T-helper 1 cell treated with Interleukin-12 subunit alpha and Interleukin-12 subunit beta and Interleukin-4 antibody, amounts not matched to agents 30 μg/mL and 1 μg/mL, for 36 hours (primary cell): Measurements from ENCODE around the gene D2HGDH.
"Not testable (repeated sequence)": the region's sequence is repeated elsewhere in the genome, so short reads cannot be mapped to it uniquely, and the experiment has no call there.

Experiments used
- H3K27ac Mint-ChIP-seq: one replicate; pipeline ENCODE4 v1.8.0; 2021; ENCODE audit warnings: mild to moderate bottlenecking, mixed read lengths
- H3K27me3 Mint-ChIP-seq: one replicate; pipeline ENCODE4 v1.8.0; 2021; ENCODE audit warnings: low read depth, mixed read lengths
- H3K36me3 Mint-ChIP-seq: one replicate; pipeline ENCODE4 v1.8.0; 2021; ENCODE audit warnings: low read depth, mixed read lengths
- H3K4me1 Mint-ChIP-seq: one replicate; pipeline ENCODE4 v1.8.0; 2021; ENCODE audit warnings: low read depth, mixed read lengths
- H3K4me3 Mint-ChIP-seq: one replicate; pipeline ENCODE4 v1.8.0; 2021; ENCODE audit warnings: mild to moderate bottlenecking, moderate library complexity, mixed read lengths
- H3K9me3 Mint-ChIP-seq: one replicate; pipeline ENCODE4 v1.8.0; 2021; ENCODE audit warnings: mixed read lengths

D2HGDH gene

DNA sequence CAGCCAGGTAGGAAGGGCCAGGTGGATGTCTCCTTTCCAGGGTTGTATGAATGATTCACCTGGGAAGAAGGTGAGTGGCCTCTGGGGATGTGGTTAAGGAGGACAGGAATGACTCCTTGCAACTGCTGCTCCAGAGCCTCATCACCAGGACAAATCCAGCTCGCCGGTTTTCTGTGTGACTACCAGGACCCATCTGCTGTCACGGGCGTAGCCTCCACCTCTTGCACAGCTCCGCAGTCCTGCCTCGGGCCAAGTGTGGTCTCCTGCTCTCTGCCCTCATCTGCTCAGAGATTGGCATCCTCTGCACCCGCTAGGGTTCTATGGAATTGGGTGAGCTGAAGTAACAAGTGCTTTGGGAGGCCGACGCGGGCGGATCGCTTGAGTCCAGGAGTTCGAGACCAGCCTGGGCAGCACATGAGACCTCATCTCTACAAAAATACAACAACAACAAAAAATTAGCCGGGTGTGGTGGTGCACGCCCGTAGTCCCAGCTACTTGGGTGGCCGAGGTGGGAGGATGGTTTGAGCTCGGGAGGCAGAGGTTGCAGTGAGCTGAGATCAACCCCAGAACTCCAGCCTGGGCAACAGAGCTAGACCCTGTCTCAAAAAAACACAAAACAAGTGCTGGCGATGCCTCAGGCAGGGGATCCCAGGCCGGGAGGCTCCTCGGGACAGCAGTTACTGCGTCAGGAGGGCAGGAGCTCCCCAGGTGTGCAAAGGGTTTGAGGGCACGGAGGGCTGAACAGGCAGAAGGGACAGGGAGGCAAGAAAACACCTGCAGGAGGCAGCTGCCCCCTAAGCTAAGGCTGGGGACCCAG is 831 bp upstream of the D2HGDH start:
- no peaks in the 10 kb centered on the region for H3K27me3 Mint-ChIP-seq
- no peak overlapping the region for H3K27ac Mint-ChIP-seq

DNA sequence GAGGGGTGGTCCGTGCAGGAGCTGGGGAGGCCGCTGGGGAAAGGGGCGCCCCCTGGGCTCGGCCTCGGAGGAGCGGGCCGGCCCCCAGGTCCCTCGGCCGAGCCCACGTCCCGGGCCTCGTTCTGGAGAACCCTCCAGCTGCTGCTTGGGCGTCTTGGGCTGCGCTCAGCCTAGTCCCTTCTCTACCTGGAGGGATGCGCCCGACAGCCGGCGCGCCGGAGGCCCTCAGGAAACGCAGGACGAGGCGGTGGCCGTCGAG is 293 bp upstream of the D2HGDH start:
- Mint-ChIP-seq H3K27ac (no peak overlapping the region), H3K4me3 (peak overlapping the region; percentile 54), H3K27me3 (no peaks in the 10 kb centered on the region), H3K36me3 (peaks cover 4% of the 10 kb centered on the region), H3K4me1 (peaks cover 32% of the 10 kb centered on the region), H3K9me3 (no peaks in the 10 kb centered on the region)

More for the DNA sequence above, 831 bp upstream of the D2HGDH start:
- Mint-ChIP-seq H3K4me1 (peaks cover 31% of the 10 kb centered on the region), H3K36me3 (peaks cover 2% of the 10 kb centered on the region), H3K9me3 (no peaks in the 10 kb centered on the region), H3K4me3 (peak overlapping the region; percentile 54)

DNA sequence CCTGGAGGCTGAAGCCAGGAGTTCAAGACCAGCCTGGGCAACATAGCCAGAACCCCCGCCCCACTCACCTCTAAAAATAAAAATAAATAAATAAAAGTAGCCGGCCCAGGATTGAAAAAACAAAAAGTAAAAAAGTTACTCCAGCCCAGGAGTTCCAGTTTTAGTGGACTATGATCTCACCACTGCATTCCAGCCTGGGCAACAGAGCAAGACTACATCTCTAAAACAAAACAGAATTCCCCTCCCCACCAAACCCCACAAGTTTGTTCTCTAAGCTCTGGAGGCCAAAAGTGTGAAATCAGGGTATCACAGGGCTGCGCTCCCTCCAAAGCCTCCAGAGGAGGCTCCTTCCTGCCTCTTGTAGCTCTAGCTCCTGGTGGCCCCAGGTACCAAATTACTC is 1.7 kb downstream of the D2HGDH start:
- H3K36me3 Mint-ChIP-seq, result peaks cover 4% of the 10 kb centered on the region
- H3K27ac Mint-ChIP-seq, result peak overlapping the region; percentile 23
- H3K4me1 Mint-ChIP-seq, result peaks cover 29% of the 10 kb centered on the region
- no peaks in the 10 kb centered on the region for H3K27me3 Mint-ChIP-seq
- peak overlapping the region; percentile 61 for H3K4me3 Mint-ChIP-seq
- H3K9me3 Mint-ChIP-seq, result no peaks in the 10 kb centered on the region

DNA sequence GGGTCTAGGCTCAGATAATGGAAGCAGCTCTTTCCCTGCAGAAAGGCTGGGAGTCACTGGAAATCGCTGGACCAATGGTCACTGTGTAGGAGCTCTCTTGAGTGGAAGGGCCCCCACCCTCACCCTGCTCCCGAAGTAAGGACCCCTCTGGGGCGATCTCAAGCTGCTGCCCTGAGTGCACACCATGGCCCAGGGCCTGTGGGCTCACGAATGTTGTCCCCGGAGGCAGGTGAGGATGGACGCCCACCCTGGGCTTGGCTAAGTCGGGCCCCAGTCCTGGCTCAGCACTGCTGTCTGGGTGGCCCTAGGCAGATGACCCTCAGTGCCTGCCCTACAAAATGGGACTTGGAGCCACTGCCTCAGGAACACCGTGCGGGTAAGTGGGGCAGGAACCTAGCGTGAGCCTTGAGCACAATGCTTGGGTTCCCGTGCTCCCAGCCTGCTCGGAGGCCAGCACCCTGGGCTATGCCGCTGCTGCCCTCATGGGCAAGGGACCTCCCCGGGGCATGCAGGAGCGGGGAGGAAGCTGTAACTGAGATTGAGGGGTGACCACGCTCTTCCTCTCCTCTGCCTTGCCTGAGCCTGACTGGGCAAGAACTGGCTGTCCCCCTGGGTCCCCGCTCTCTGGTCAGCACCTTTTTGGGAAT is 3.7 kb downstream of the D2HGDH start:
- peaks cover 18% of the 10 kb centered on the region for H3K4me1 Mint-ChIP-seq
- no peaks in the 10 kb centered on the region for H3K9me3 Mint-ChIP-seq
- no peak overlapping the region for H3K4me3 Mint-ChIP-seq
- no peaks in the 10 kb centered on the region for H3K27me3 Mint-ChIP-seq
- H3K36me3 Mint-ChIP-seq, result peaks cover 4% of the 10 kb centered on the region
- H3K27ac Mint-ChIP-seq, result no peak overlapping the region

DNA sequence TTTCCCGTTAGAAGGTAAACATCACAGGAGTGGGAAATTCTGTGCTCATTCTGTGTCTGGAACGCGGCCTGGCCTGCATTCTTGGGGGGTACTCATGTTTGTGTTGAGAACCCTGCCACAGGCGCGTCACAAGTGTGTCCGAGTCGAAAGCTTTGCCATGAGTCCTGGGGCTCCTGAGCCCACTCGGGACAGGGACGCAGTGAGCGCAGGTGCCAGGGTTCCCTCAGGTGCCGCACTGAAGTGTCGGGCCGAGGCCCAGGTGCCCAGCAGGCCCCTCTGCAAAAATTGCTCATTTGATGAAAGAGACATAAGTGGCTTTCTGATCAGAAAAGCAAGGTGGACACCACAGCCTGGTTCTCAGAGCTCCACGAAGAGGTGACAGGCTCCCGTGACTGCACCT is 4.7 kb downstream of the D2HGDH start:
- peaks cover 4% of the 10 kb centered on the region for H3K36me3 Mint-ChIP-seq
- H3K9me3 Mint-ChIP-seq, result no peaks in the 10 kb centered on the region
- H3K4me1 Mint-ChIP-seq, result peaks cover 20% of the 10 kb centered on the region
- no peak overlapping the region for H3K4me3 Mint-ChIP-seq
- no peak overlapping the region for H3K27ac Mint-ChIP-seq
- no peaks in the 10 kb centered on the region for H3K27me3 Mint-ChIP-seq

DNA sequence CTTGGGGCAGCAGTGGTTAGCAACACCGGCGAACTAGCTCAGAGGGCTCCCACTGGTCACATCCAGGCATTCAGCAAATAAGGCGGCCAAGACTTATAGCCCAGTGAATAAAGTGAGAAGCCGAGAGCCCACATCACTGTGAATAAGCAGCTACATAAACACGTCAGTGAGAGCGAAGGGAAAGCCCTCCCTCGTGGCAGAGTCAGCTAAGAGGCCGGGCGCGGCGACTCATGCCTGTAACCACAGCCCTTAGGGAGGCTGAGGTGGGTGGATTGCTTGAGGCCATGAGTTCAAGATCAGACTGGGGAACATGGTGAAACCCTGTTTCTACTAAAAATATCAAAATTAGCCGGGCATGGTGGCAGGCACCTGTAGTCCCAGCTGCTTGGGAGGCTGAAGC is 5.2 kb downstream of the D2HGDH start:
- H3K4me3 Mint-ChIP-seq, result no peak overlapping the region
- H3K27ac Mint-ChIP-seq, result no peak overlapping the region
- H3K36me3 Mint-ChIP-seq, result peaks cover 4% of the 10 kb centered on the region
- H3K4me1 Mint-ChIP-seq, result peaks cover 20% of the 10 kb centered on the region
- H3K9me3 Mint-ChIP-seq, result no peaks in the 10 kb centered on the region
- no peaks in the 10 kb centered on the region for H3K27me3 Mint-ChIP-seq

DNA sequence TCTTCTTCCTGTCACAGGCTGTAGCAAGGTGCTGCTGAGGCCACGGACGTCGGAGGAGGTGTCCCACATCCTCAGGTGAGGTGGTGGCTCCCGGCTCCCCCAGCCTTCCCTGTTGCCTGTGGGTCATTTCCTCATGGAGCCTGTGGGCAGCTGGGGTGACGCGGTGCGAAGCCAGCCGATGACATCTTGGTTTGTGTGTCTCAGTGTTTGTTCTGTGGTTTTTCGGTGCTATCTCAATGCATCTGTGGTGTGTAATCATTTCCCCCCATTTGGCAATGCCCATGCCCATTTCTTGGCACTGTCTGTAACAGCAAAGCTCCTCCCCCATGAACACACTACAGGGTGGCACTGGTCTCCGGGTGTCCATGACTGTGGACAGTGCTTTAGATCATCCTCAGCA is 6.6 kb downstream of the D2HGDH start:
- Mint-ChIP-seq H3K4me1 (peaks cover 20% of the 10 kb centered on the region), H3K27ac (no peak overlapping the region), H3K4me3 (no peak overlapping the region), H3K27me3 (no peaks in the 10 kb centered on the region), H3K36me3 (peaks cover 11% of the 10 kb centered on the region), H3K9me3 (no peaks in the 10 kb centered on the region)

DNA sequence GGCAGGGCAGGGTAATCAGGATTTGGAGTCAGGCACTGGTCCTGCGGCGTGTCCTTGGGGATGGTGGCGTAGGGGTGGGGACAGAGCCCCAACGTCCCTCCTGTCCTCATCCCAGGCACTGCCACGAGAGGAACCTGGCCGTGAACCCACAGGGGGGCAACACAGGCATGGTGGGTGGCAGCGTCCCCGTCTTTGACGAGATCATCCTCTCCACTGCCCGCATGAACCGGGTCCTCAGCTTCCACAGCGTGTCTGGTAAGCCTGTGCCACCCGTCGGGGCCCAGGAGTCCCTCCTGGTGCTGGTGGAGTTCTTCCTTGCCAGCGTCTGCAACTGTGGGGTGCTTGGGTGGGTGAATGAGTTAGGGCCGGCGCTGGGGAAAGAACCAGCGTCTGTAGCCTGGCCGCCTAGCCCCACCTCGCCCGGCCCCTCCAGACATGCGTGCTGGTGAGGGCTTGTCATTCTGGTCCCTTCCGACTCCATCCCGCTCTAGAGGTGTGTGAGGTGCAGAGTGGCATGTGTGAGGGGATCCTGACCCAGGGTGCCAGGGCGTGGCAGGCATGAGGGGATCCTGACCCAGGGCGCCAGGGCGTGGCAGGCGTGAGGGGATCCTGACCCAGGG is 8.0 kb downstream of the D2HGDH start:
- H3K36me3 Mint-ChIP-seq, result peaks cover 16% of the 10 kb centered on the region
- peaks cover 17% of the 10 kb centered on the region for H3K4me1 Mint-ChIP-seq
- H3K27ac Mint-ChIP-seq, result no peak overlapping the region
- no peak overlapping the region for H3K4me3 Mint-ChIP-seq
- no peaks in the 10 kb centered on the region for H3K9me3 Mint-ChIP-seq
- no peaks in the 10 kb centered on the region for H3K27me3 Mint-ChIP-seq

DNA sequence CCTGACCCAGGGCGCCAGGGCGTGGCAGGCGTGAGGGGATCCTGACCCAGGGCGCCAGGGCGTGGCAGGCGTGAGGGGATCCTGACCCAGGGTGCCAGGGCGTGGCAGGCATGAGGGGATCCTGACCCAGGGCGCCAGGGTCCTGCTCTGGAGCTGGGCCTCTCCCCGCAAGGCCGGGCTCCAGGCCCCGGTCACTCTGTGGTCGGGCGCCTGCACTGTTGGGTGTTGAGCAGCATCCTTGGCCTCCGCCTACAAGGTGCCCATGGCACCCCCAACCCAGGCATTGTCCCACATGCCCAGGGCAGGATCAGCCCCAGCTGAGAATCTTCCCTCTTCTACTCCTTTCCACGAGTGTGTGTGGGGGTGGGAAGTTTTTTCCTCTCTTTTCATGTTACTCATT is 8.6 kb downstream of the D2HGDH start:
- H3K9me3 Mint-ChIP-seq, H3K27ac Mint-ChIP-seq, H3K4me3 Mint-ChIP-seq, H3K27me3 Mint-ChIP-seq: not testable (repeated sequence)
- Mint-ChIP-seq H3K36me3 (peaks cover 16% of the 10 kb centered on the region), H3K4me1 (peaks cover 17% of the 10 kb centered on the region)

DNA sequence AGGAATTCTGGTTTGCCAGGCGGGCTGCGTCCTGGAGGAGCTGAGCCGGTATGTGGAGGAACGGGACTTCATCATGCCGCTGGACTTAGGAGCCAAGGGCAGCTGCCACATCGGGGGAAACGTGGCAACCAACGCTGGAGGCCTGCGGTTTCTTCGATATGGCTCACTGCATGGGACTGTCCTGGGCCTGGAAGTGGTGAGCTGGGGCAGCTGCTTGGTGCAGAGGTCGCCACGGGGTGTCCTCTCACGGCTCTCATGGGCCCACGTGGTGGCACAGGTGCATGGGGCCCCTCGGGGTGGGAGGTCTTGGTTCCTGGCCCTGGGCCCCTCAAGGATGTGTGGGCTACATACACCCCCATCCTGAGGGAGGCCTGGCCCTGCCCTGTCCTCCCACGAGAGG is 9.2 kb downstream of the D2HGDH start:
- Mint-ChIP-seq H3K4me3 (no peak overlapping the region), H3K27ac (no peak overlapping the region), H3K36me3 (peaks cover 13% of the 10 kb centered on the region)

DNA sequence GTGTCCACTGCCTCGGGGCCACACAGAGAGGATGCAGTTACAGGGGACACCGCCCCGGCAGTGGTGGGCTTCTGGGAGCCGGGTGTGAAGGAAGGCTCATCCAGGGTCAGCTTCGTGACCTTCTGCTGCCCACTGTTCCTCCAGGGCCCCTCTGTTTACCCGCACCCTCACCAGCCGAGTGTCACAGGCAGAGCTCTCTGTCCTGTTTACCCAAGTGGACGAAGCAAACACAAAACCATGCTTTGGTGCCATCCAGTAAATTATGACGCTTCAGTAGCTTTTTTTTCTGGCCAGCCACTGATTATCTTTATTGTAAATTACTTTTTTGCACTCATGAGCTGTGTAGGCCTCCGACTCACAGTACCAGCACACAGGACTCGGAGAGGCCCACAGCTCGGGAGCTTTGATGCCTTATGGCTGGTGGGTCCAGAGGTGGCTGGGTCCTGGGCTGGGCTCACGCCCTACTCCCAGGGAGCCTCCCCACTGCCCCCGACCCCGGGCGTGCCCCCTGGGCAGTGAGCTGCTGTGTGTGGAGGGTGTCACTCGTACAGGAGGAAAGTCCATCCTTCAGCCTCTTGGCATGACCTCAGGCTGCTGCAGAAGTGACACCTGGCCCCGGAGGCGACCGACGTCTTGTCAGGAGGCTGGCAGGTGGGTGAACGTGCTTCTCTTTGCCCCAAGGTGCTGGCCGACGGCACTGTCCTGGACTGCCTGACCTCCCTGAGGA is 9.8 kb downstream of the D2HGDH start:
- Mint-ChIP-seq H3K4me3 (no peak overlapping the region), H3K4me1 (peaks cover 13% of the 10 kb centered on the region), H3K9me3 (no peaks in the 10 kb centered on the region), H3K27ac (no peak overlapping the region), H3K27me3 (no peaks in the 10 kb centered on the region), H3K36me3 (peaks cover 12% of the 10 kb centered on the region)

More for the DNA sequence above, 9.2 kb downstream of the D2HGDH start:
- Mint-ChIP-seq H3K9me3 (no peaks in the 10 kb centered on the region), H3K4me1 (peaks cover 15% of the 10 kb centered on the region), H3K27me3 (no peaks in the 10 kb centered on the region)

DNA sequence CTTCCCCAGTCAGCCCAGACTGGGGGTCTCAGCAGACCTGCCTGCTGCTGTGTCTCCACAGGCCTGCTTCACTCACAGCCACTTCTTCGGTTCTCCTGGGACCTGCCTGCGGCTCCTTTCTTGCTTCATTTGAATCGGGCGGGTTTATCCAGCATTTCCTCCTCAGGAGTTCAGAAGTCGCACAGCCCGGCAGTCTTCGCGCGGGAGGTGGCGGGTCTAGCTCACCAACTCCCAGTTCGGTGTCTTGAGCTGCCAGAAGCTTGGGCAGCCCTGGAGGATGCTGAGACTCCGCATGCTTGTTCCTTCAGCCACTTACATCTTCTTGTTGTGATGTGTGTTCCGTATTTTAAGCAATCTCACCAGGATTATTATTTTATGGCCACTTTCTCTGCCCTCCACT is 10.8 kb downstream of the D2HGDH start:
- H3K36me3 Mint-ChIP-seq, result peaks cover 12% of the 10 kb centered on the region
- H3K4me1 Mint-ChIP-seq, result peaks cover 6% of the 10 kb centered on the region
- H3K4me3 Mint-ChIP-seq, result no peak overlapping the region
- H3K27me3 Mint-ChIP-seq, result no peaks in the 10 kb centered on the region
- H3K9me3 Mint-ChIP-seq, result no peaks in the 10 kb centered on the region
- no peak overlapping the region for H3K27ac Mint-ChIP-seq

DNA sequence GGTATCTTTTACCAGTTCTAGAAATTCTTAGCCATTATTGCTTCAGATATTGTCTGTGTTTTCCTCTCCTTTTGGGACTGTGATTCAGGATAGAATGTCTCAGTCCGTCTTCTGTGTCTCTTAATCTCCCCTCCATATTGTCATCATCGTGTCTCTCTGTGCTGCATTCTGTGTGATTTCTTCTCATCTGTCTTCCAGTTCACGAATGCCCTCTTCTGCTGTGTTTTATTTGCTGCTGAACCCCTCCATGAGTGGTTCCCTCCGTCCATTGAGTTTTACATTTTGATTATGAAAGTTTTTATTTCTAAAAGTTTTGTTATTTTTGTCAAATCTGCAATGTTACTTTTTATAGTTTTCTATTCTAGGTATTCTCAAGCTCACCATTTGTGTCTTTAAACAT is 11.7 kb downstream of the D2HGDH start:
- Mint-ChIP-seq H3K36me3 (peaks cover 12% of the 10 kb centered on the region), H3K4me1 (peaks cover 4% of the 10 kb centered on the region), H3K9me3 (no peaks in the 10 kb centered on the region), H3K4me3 (no peak overlapping the region), H3K27ac (no peak overlapping the region), H3K27me3 (no peaks in the 10 kb centered on the region)

DNA sequence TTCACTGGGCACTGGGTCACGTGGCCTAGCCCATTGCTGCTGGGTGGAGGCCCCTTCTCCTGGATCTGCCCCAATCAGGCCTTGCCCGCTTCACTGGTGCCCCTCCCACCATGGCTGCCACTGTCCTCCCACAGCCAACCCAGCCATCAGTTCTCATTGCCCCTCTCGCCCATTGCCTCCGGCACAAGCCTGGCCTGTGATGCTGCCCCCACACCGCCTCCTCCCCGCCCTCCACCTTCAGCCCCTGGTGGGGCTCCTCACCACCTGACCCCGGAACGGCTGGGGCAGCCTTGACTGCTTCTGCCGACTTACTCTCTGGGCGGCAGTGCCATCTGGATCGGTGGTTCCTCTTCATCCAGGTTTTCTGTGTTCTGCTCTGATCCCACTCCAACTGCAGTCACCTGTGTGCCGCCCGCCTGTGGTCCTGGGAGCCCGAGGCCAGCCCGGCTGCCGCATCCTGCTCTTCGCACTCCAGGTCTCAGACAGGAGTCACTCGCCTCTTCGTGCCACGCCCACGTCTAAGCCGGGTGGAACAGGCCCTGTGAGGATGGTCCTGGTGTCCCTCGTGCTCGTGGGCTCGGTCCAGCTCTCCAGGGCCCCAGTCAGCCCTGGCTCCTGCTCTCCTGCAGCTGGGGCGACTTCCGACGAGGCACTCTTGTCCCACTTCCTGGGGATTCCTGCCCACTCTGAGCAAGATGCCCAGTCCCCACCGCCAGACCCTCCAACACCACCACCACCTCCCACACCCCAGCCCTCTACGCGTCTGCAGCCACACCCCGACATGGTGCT is 14.2 kb downstream of the D2HGDH start:
- Mint-ChIP-seq H3K4me1 (no peaks in the 10 kb centered on the region), H3K4me3 (no peak overlapping the region), H3K9me3 (no peaks in the 10 kb centered on the region), H3K36me3 (peaks cover 12% of the 10 kb centered on the region), H3K27ac (no peak overlapping the region), H3K27me3 (no peaks in the 10 kb centered on the region)
